Fibroblast of villous mesenchyme (primary cell): ENCODE results near the gene NCL. TPM values are rescaled to one million over a fixed set of nuclear protein-coding genes. Genes with fewer than 3 reads are reported as not detected.
"Not testable (repeated sequence)": the region's sequence is repeated elsewhere in the genome, so short reads cannot be mapped to it uniquely, and the experiment has no call there.

Source experiments
- DNase-seq: peaks from one replicate; pipeline ENCODE4 v3.0.0-alpha.2; 2010; ENCODE audit warnings: low read depth
- H3K4me3 ChIP-seq: 2 replicates; pipeline ENCODE4 v1.5.1; 2011; ENCODE audit warnings: low read depth, mild to moderate bottlenecking, low read length
- total RNA-seq: library from RNA; depleted of rRNA; stranded (reverse); fragments of >200 nt; gene quantifications from 2 replicates; pipeline ENCODE4 v1.2.3, GENCODE V29; 2012
- TF ChIP-seq, protein P1 (sequence below): IDR thresholded peaks from 2 replicates; pipeline ENCODE4 v1.5.1; 2012; ENCODE audit warnings: low read depth, mild to moderate bottlenecking, low read length; ENCODE audit not compliant: insufficient read depth

The NCL gene
- total RNA-seq, 1 donor: 103 TPM

DNA sequence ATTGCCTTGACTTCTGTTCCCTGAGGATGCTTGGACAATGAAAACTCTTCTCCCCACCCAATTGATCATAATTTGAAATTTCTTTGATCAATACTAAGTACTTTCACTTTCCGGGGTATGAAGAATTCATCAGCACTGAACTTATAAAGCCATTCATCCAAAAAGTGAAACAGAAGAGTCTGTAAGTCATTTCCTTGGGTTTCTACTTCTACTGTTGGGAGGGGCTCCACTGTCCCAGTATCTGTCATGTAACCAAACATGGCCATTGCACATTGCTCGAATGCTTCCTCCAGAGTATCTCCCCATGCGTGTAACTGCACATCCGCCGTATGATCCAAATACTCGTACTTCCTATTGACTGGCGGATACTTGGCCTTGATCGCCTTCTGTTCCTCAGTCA is 30.3 kb downstream of the NCL start:
- no peak for DNase-seq
- no peak overlapping the region for H3K4me3 ChIP-seq
- TF ChIP-seq, protein P1, sequence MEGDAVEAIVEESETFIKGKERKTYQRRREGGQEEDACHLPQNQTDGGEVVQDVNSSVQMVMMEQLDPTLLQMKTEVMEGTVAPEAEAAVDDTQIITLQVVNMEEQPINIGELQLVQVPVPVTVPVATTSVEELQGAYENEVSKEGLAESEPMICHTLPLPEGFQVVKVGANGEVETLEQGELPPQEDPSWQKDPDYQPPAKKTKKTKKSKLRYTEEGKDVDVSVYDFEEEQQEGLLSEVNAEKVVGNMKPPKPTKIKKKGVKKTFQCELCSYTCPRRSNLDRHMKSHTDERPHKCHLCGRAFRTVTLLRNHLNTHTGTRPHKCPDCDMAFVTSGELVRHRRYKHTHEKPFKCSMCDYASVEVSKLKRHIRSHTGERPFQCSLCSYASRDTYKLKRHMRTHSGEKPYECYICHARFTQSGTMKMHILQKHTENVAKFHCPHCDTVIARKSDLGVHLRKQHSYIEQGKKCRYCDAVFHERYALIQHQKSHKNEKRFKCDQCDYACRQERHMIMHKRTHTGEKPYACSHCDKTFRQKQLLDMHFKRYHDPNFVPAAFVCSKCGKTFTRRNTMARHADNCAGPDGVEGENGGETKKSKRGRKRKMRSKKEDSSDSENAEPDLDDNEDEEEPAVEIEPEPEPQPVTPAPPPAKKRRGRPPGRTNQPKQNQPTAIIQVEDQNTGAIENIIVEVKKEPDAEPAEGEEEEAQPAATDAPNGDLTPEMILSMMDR: no peak

- TF ChIP-seq, protein P1: no peak
- no peak overlapping the region for H3K4me3 ChIP-seq
- DNase-seq: no peak
These were observed 32.7 kb downstream of the NCL start for GRCh38 chr2:231431606-231432005.

GRCh38 chr2:231430437-231430836 is 33.8 kb downstream of the NCL start:
- DNase-seq, H3K4me3 ChIP-seq: not testable (repeated sequence)

- TF ChIP-seq, protein P1: no peak
- no peak for DNase-seq
- H3K4me3 ChIP-seq: no peak overlapping the region
These were observed 34.4 kb downstream of the NCL start for GRCh38 chr2:231429901-231430300.

GRCh38 chr2:231429152-231429551 is 35.1 kb downstream of the NCL start:
- DNase-seq: no peak
- no peak overlapping the region for H3K4me3 ChIP-seq
- TF ChIP-seq, protein P1: no peak

DNA sequence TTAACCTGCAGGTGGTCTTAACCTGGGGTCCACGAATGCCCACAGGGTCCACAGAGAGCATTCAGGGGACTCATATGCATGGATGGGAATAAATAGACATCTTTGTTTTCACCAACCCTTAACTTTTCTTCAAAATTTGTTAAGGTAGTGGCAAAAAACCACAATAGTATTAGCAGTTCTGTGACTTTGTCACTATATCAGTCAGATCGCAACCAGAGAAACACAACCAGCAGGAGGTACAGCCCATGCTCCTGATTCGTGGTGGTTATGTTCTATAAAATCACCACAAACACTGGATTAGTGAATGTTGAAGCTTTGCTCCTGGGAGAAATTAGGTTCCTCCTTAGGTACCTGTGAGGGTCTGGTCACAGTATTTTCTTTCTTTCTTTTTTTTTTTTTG is 37.2 kb downstream of the NCL start:
- no peak for DNase-seq
- TF ChIP-seq, protein P1: no peak
- no peak overlapping the region for H3K4me3 ChIP-seq

- TF ChIP-seq, protein P1: no peak
- no peak for DNase-seq
These were observed 38.2 kb downstream of the NCL start for GRCh38 chr2:231425811-231426703.

More at GRCh38 chr2:231425811-231426703, 38.2 kb downstream of the NCL start:
- H3K4me3 ChIP-seq: no peak overlapping the region
